MM.1S (cell line): ENCODE results near the gene PDZRN4.

Experiments
- DNase-seq: peaks from one replicate; pipeline ENCODE4 v3.0.0-alpha.2; 2015
- H2AFZ ChIP-seq: fragments of 300-600 bp; sonication (generic); 2 replicates; pipeline ENCODE4 v1.6.0; 2016; ENCODE audit warnings: antibody characterized with exemption, low read length
- H3F3A ChIP-seq: fragments of 300-600 bp; sonication (generic); 2 replicates; pipeline ENCODE4 v1.6.1; 2016; ENCODE audit warnings: mild to moderate bottlenecking, antibody characterized with exemption, low read length, moderate library complexity, mixed read lengths; ENCODE audit not compliant: insufficient read depth
- H3K27ac ChIP-seq: fragments of 300-600 bp; sonication (generic); 2 replicates; pipeline ENCODE4 v1.5.1; 2016; ENCODE audit warnings: mild to moderate bottlenecking, low read length
- H3K27me3 ChIP-seq: fragments of 300-600 bp; sonication (generic); replicated peaks from 2 replicates; pipeline ENCODE4 v1.6.0; 2016; ENCODE audit warnings: low read length; ENCODE audit not compliant: insufficient read depth
- H3K36me3 ChIP-seq: fragments of 300-600 bp; sonication (generic); replicated peaks from 2 replicates; pipeline ENCODE4 v1.6.1; 2016; ENCODE audit warnings: mild to moderate bottlenecking, low read length, mixed read lengths; ENCODE audit not compliant: insufficient read depth
- H3K4me1 ChIP-seq: fragments of 300-600 bp; sonication (generic); 2 replicates; pipeline ENCODE4 v1.6.1; 2016; ENCODE audit warnings: low read length, mixed read lengths
- H3K4me2 ChIP-seq: fragments of 300-600 bp; sonication (generic); 2 replicates; pipeline ENCODE4 v1.6.0; 2016; ENCODE audit warnings: low read depth, low read length
- H3K4me3 ChIP-seq: fragments of 300-600 bp; sonication (generic); 2 replicates; pipeline ENCODE4 v1.5.1; 2016; ENCODE audit warnings: low read length, mixed read lengths
- H3K79me2 ChIP-seq: fragments of 300-600 bp; sonication (generic); 2 replicates; pipeline ENCODE4 v1.6.1; 2016; ENCODE audit warnings: mixed run types, low read length, mixed read lengths
- H3K9ac ChIP-seq: fragments of 300-600 bp; sonication (generic); 2 replicates; pipeline ENCODE4 v1.6.1; 2016; ENCODE audit warnings: low read length, mixed read lengths
- H3K9me2 ChIP-seq: fragments of 300-600 bp; sonication (generic); replicated peaks from 2 replicates; pipeline ENCODE4 v1.6.1; 2016; ENCODE audit warnings: mild to moderate bottlenecking, low read length, mixed read lengths; ENCODE audit not compliant: insufficient read depth
- H3K9me3 ChIP-seq: fragments of 300-600 bp; sonication (generic); replicated peaks from 2 replicates; pipeline ENCODE4 v1.6.1; 2016; ENCODE audit warnings: mild to moderate bottlenecking, low read length, mixed read lengths; ENCODE audit not compliant: insufficient read depth
- H4K20me1 ChIP-seq: fragments of 300-600 bp; sonication (generic); 2 replicates; pipeline ENCODE4 v1.6.1; 2016; ENCODE audit warnings: mild to moderate bottlenecking, low read length, moderate library complexity, mixed read lengths; ENCODE audit not compliant: insufficient read depth
- EZH2 ChIP-seq: fragments of 300-600 bp; sonication (generic); optimal IDR thresholded peaks from 2 replicates; pipeline ENCODE3; 2017; ENCODE audit warnings: low read depth, mild to moderate bottlenecking, antibody characterized with exemption, low read length, mixed read lengths
- EZH2phosphoT487 ChIP-seq: fragments of 300-600 bp; sonication (generic); IDR thresholded peaks from 2 replicates; pipeline ENCODE4 v1.6.1; 2018; ENCODE audit warnings: antibody characterized with exemption, low read length
- TF ChIP-seq, protein P1 (sequence below): fragments of 300-600 bp; sonication (generic); IDR thresholded peaks from 2 replicates; pipeline ENCODE4 v1.5.1; 2016; ENCODE audit warnings: antibody characterized with exemption, low read length, mixed read lengths

Gene PDZRN4

DNA sequence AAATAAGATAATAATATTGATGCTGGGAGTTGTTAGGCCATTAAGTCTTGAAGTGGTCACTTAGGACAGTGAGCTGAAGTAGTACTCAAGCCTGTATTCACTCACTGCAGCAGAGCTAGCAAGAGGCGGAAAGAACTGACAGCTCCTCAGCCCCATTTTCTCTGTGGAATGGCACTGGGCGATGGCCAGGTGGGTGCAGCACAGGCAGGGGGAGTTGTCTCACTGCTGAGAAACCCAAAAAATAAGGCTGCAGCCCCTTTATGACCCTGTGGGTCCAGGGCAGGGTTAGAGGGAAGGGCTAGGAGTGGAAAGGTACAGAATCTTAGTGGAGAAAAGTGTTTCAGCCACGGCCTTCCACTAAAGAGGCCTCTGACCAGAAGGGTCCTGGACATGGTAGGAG is 35.5 kb downstream of the PDZRN4 start:
- H3F3A ChIP-seq: no peaks in the 10 kb centered on the region
- no peak overlapping the region for H3K27ac ChIP-seq
- no peak overlapping the region for H3K4me2 ChIP-seq
- H3K9me2 ChIP-seq: no peaks in the 10 kb centered on the region
- H3K9me3 ChIP-seq: no peaks in the 10 kb centered on the region
- peaks cover 7% of the 10 kb centered on the region; the same call in 1 of the 2 replicates for H3K4me1 ChIP-seq
- no peak overlapping the region for H2AFZ ChIP-seq
- no peaks in the 10 kb centered on the region for H3K79me2 ChIP-seq
- DNase-seq: no peak
- no peaks in the 10 kb centered on the region for H3K36me3 ChIP-seq
- no peaks in the 10 kb centered on the region for H4K20me1 ChIP-seq
- TF ChIP-seq EZH2 (no peak), EZH2phosphoT487 (no peak)
- TF ChIP-seq, protein P1, sequence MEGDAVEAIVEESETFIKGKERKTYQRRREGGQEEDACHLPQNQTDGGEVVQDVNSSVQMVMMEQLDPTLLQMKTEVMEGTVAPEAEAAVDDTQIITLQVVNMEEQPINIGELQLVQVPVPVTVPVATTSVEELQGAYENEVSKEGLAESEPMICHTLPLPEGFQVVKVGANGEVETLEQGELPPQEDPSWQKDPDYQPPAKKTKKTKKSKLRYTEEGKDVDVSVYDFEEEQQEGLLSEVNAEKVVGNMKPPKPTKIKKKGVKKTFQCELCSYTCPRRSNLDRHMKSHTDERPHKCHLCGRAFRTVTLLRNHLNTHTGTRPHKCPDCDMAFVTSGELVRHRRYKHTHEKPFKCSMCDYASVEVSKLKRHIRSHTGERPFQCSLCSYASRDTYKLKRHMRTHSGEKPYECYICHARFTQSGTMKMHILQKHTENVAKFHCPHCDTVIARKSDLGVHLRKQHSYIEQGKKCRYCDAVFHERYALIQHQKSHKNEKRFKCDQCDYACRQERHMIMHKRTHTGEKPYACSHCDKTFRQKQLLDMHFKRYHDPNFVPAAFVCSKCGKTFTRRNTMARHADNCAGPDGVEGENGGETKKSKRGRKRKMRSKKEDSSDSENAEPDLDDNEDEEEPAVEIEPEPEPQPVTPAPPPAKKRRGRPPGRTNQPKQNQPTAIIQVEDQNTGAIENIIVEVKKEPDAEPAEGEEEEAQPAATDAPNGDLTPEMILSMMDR: no peak
- no peak overlapping the region for H3K9ac ChIP-seq
- no peaks in the 10 kb centered on the region for H3K27me3 ChIP-seq
- H3K4me3 ChIP-seq: no peak overlapping the region

DNA sequence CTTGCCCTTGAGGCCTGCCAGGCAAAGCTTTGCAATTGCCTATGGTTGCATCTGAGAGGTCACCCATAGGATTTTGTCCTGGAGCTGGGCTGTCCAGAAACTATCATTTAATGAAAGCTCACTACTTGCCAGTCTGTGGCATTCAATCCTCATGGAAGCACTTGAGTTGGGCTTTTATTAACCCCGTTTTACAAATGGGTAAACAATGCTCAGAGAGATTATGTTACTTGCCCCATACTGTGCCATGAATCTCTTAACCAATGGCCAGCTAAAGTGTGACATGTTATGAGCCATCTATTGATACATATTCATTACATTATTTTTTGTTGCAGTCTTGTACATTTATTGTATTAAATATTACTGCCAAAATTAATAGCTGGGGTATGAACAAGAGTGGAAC is 35.9 kb downstream of the PDZRN4 start:
- TF ChIP-seq, protein P1: no peak
- Histone ChIP-seq H3K4me2 (no peak overlapping the region), H3K9ac (no peak overlapping the region), H2AFZ (no peak overlapping the region), H4K20me1 (no peaks in the 10 kb centered on the region), H3F3A (no peaks in the 10 kb centered on the region), H3K4me1 (peaks cover 9% of the 10 kb centered on the region; the same call in 1 of the 2 replicates), H3K27ac (no peak overlapping the region), H3K9me2 (no peaks in the 10 kb centered on the region), H3K79me2 (no peaks in the 10 kb centered on the region), H3K9me3 (no peaks in the 10 kb centered on the region), H3K27me3 (no peaks in the 10 kb centered on the region), H3K4me3 (no peak overlapping the region), H3K36me3 (no peaks in the 10 kb centered on the region)
- no peak for DNase-seq

DNA sequence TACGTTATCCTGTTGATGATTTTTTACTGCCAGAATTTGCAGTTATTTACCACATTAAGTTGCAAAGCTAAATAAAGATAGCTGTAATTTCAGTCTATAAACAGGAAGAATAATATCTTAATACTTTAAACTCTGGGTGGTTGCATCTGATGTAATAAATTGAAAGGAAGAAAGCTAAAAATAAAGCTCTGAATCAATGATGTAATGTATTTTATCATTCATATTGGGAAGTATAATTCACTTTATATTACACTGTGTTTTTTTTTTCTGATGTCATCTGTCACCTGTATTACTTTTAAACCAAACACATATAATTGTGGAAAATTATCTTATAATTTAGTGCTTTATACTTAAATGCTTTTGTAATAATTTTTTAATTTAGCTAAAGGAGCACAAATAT is 37.1 kb downstream of the PDZRN4 start:
- H2AFZ ChIP-seq: no peak overlapping the region
- no peak overlapping the region for H3K4me2 ChIP-seq
- no peak for DNase-seq
- H3K4me1 ChIP-seq: peaks cover 9% of the 10 kb centered on the region; the same call in 1 of the 2 replicates
- no peaks in the 10 kb centered on the region for H4K20me1 ChIP-seq
- TF ChIP-seq, protein P1: no peak
- no peak for TF ChIP-seq EZH2
- TF ChIP-seq EZH2phosphoT487: no peak
- no peaks in the 10 kb centered on the region for H3K36me3 ChIP-seq
- H3K27ac ChIP-seq: no peak overlapping the region
- no peak overlapping the region for H3K9ac ChIP-seq
- no peak overlapping the region for H3K4me3 ChIP-seq
- no peaks in the 10 kb centered on the region for H3K79me2 ChIP-seq
- H3K27me3 ChIP-seq: no peaks in the 10 kb centered on the region
- no peaks in the 10 kb centered on the region for H3K9me2 ChIP-seq
- no peaks in the 10 kb centered on the region for H3K9me3 ChIP-seq
- no peaks in the 10 kb centered on the region for H3F3A ChIP-seq
